Measurements from ENCODE around the gene CCDC47. TPM values are rescaled to one million over a fixed set of nuclear protein-coding genes. Genes with fewer than 3 reads are reported as not detected.

CCDC47 gene
- total RNA-seq, 1 donor = 77.1 TPM

DNA sequence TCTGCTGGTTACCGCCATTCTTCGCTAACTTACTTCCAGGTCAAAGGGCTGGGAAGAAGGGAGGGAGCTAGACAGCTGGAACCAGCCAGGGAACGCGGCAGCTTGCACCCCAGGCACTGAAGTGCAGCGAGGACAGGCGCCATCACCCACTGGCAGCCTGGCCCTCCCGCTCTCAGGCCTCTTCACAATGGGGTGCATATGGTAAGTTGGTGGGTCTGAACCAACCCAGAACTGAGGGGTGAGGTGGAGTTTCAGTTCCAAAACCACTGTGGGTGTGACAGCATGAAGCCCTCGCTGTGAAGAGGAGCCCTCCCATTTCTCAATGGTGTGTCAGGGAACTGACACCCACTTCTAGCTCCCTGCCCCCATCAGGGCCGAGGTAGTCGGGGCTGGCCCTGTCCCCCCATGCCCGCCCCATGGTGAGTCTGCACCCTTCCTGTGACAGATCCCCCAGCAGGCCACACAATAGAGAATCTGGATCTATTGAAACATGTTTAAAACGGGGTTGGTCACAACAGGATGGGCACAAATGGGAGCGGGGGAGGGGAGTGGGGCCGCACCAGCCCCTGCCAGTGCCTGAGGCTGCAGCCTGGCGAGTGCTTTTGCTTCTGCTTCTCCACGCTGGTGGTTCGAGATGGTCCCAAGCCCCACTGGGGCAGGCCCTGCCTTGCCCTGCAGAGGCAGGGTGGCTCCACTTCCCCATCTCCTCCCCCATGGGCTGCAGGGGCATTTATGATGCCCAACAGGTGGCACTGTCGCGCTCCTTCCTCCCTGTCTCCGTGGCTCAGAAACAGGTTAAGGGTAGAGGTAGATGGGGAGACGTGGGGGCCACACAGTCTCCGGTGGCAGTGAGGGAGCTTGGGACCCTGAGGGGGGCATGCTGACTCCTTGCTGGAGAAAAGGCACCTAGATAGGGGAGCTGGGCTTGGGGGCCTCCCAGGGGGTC is 75.8 kb downstream of the CCDC47 start:
- Histone ChIP-seq H2AFZ (ENCODE audit: low read length) (no peak overlapping the region), H3K4me1 (ENCODE audit: insufficient read depth, low read length) (peaks cover 8% of the 10 kb centered on the region), H3K4me2 (ENCODE audit: insufficient read depth, low read length) (no peak overlapping the region), H3K27ac (ENCODE audit: low read depth, low read length) (no peak overlapping the region), H3K79me2 (ENCODE audit: insufficient read depth, low read length) (no peaks in the 10 kb centered on the region), H3K27me3 (ENCODE audit: insufficient read depth, low read length) (no peaks in the 10 kb centered on the region), H3K9me3 (ENCODE audit: low read depth, low read length) (no peaks in the 10 kb centered on the region), H3K4me3 (ENCODE audit: insufficient read depth, low read length) (no peak overlapping the region), H4K20me1 (ENCODE audit: insufficient read depth, low read length) (peaks cover 11% of the 10 kb centered on the region), H3K36me3 (ENCODE audit: insufficient read depth, low read length) (peaks cover 7% of the 10 kb centered on the region)
- DNase-seq (ENCODE audit: insufficient read length, low spot score, missing footprints) = peak; percentile 96
- peak; percentile 55 for TF ChIP-seq CTCF (IDR thresholded peaks at IDR 0.05; ENCODE audit: extremely low read depth, low read depth, low read length)

DNA sequence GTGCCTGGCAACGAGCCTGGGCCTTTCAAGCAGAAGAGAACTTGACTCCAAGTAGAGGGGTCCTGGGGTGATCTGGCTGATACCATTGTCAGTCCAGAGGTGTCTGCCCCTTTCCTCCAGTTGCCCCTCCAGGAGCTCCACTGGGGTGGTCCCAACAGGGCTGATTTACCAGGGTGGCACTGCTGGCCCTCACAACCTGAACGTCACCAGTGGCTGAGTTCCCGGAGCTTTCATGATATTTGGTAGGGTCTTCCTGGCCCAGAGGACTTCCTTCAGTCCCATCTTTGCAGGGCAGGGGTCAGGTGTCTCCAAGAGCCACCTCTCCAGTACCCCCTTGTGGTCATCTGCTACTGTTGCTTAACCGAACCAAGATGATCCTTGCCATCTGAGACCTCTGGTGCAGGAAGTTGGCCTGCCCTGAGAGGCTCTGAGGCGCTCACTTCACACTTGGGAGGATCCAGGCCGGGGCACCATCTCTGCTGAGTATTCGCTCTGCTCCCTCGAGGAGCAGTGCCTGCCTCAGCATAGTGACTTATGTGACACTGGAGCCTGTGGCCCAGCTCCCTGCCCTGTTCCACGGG is 76.9 kb downstream of the CCDC47 start:
- Histone ChIP-seq H3K27ac (ENCODE audit: low read depth, low read length) (no peak overlapping the region), H4K20me1 (ENCODE audit: insufficient read depth, low read length) (peaks cover 11% of the 10 kb centered on the region), H3K27me3 (ENCODE audit: insufficient read depth, low read length) (no peaks in the 10 kb centered on the region), H2AFZ (ENCODE audit: low read length) (no peak overlapping the region), H3K4me1 (ENCODE audit: insufficient read depth, low read length) (peaks cover 8% of the 10 kb centered on the region), H3K9me3 (ENCODE audit: low read depth, low read length) (no peaks in the 10 kb centered on the region), H3K79me2 (ENCODE audit: insufficient read depth, low read length) (no peaks in the 10 kb centered on the region), H3K4me3 (ENCODE audit: insufficient read depth, low read length) (no peak overlapping the region), H3K36me3 (ENCODE audit: insufficient read depth, low read length) (peaks cover 7% of the 10 kb centered on the region), H3K4me2 (ENCODE audit: insufficient read depth, low read length) (no peak overlapping the region)
- peak; percentile 45 for TF ChIP-seq CTCF (IDR thresholded peaks at IDR 0.05; ENCODE audit: extremely low read depth, low read depth, low read length)
- DNase-seq (ENCODE audit: insufficient read length, low spot score, missing footprints) = peak; percentile 93

- no peaks in the 10 kb centered on the region for H3K79me2 ChIP-seq (ENCODE audit: insufficient read depth, low read length)
- peaks cover 12% of the 10 kb centered on the region for H3K36me3 ChIP-seq (ENCODE audit: insufficient read depth, low read length)
- no peak overlapping the region for H3K4me3 ChIP-seq (ENCODE audit: insufficient read depth, low read length)
- H3K9me3 ChIP-seq (ENCODE audit: low read depth, low read length) = no peaks in the 10 kb centered on the region
- no peak overlapping the region for H2AFZ ChIP-seq (ENCODE audit: low read length)
- H4K20me1 ChIP-seq (ENCODE audit: insufficient read depth, low read length) = peaks cover 11% of the 10 kb centered on the region
- H3K27ac ChIP-seq (ENCODE audit: low read depth, low read length) = no peak overlapping the region
- TF ChIP-seq CTCF (IDR thresholded peaks at IDR 0.05; ENCODE audit: extremely low read depth, low read depth, low read length) = no peak
- no peaks in the 10 kb centered on the region for H3K27me3 ChIP-seq (ENCODE audit: insufficient read depth, low read length)
- H3K4me1 ChIP-seq (ENCODE audit: insufficient read depth, low read length) = peaks cover 3% of the 10 kb centered on the region
- no peak overlapping the region for H3K4me2 ChIP-seq (ENCODE audit: insufficient read depth, low read length)
- no peak for DNase-seq (ENCODE audit: insufficient read length, low spot score, missing footprints)
Measured at GRCh38 chr17:63695889-63696288, 77.5 kb downstream of the CCDC47 start.

Other genes with a start within 250 kb of the CCDC47 start
- gene DCAF7, start 223.1 kb downstream of the CCDC47 start, total RNA-seq = 23.3 and 24.6 TPM in 2 replicates
- gene TACO1, start 172.7 kb downstream of the CCDC47 start, total RNA-seq = 19.7 and 21.0 TPM in 2 replicates
- 51.0 and 53.0 TPM in 2 replicates for gene MAP3K3, start 151.2 kb downstream of the CCDC47 start, total RNA-seq
- 4.3 and 5.9 TPM in 2 replicates for gene LIMD2, start 73.5 kb downstream of the CCDC47 start, total RNA-seq
- gene STRADA, start 31.8 kb downstream of the CCDC47 start, total RNA-seq = 29.7 and 35.4 TPM in 2 replicates
- gene DDX42, start 573 bp upstream of the CCDC47 start, total RNA-seq = 69.0 and 77.4 TPM in 2 replicates
- gene PSMC5, start 53.8 kb upstream of the CCDC47 start, total RNA-seq = 34.0 and 36.5 TPM in 2 replicates
- 43.0 and 45.2 TPM in 2 replicates for gene FTSJ3, start 54.1 kb upstream of the CCDC47 start, total RNA-seq
- gene SMARCD2, start 69.1 kb upstream of the CCDC47 start, total RNA-seq = 53.9 and 54.8 TPM in 2 replicates
- gene CSH2, start 100.1 kb upstream of the CCDC47 start, total RNA-seq = not detected in 2 replicates
- not detected in 2 replicates for gene GH2, start 108.3 kb upstream of the CCDC47 start, total RNA-seq
- not detected in 2 replicates for gene CSH1, start 123.0 kb upstream of the CCDC47 start, total RNA-seq
- not detected in 2 replicates for gene CSHL1, start 137.7 kb upstream of the CCDC47 start, total RNA-seq
- not detected in 2 replicates for gene GH1, start 145.2 kb upstream of the CCDC47 start, total RNA-seq
- gene CD79B, start 158.7 kb upstream of the CCDC47 start, total RNA-seq = 0.36 and 0.59 TPM in 2 replicates
- under 0.01 TPM in 1 of 2 replicates, not detected in the other for gene SCN4A, start 199.3 kb upstream of the CCDC47 start, total RNA-seq
- gene PRR29, start 224.8 kb upstream of the CCDC47 start, total RNA-seq = 0.36 and 0.88 TPM in 2 replicates
- 6.5 and 8.5 TPM in 2 replicates for gene ICAM2, start 247.0 kb upstream of the CCDC47 start, total RNA-seq